Measurements from ENCODE around the gene TSACC.
"Not testable (repeated sequence)": the region's sequence is repeated elsewhere in the genome, so short reads cannot be mapped to it uniquely, and the experiment has no call there.

DNA sequence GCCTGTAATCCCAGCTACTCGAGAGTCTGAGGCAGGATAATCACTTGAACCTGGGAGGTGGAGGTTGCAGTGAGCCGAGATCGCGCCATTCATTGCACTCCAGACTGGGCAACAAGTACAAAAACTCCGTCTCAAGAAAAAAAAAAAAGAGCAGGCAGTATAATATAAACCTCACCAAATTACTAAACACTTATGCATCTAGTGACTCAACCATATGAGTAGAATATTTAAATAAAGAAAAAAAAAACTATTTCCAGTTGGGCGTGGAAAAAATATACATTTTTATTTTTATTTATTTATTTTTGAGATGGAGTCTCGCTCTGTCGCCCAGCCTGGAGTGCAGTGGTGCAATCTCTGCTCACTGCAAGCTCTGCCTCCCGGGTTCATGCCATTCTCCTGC is 15.1 kb upstream of the TSACC start:
- TF ChIP-seq, protein P1, sequence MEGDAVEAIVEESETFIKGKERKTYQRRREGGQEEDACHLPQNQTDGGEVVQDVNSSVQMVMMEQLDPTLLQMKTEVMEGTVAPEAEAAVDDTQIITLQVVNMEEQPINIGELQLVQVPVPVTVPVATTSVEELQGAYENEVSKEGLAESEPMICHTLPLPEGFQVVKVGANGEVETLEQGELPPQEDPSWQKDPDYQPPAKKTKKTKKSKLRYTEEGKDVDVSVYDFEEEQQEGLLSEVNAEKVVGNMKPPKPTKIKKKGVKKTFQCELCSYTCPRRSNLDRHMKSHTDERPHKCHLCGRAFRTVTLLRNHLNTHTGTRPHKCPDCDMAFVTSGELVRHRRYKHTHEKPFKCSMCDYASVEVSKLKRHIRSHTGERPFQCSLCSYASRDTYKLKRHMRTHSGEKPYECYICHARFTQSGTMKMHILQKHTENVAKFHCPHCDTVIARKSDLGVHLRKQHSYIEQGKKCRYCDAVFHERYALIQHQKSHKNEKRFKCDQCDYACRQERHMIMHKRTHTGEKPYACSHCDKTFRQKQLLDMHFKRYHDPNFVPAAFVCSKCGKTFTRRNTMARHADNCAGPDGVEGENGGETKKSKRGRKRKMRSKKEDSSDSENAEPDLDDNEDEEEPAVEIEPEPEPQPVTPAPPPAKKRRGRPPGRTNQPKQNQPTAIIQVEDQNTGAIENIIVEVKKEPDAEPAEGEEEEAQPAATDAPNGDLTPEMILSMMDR (IDR thresholded peaks at IDR 0.05; ENCODE audit: low read depth, low read length, poor library complexity, severe bottlenecking) = not testable (repeated sequence)
- not testable (repeated sequence) for TF ChIP-seq EZH2phosphoT487 (IDR thresholded peaks at IDR 0.05; ENCODE audit: borderline replicate concordance, low read length)
